HG03159 (cell line): Measurements from ENCODE around the gene PVR.
"Not testable (repeated sequence)": the region's sequence is repeated elsewhere in the genome, so short reads cannot be mapped to it uniquely, and the experiment has no call there.

ENCODE experiments used
- ATAC-seq: cut with Tn5 transposase; IDR thresholded peaks from one replicate; pipeline ENCODE4 v1.9.1; 2021; ENCODE audit warnings: mild to moderate bottlenecking, moderate library complexity; ENCODE audit not compliant: unreplicated experiment

The PVR gene

GRCh38 chr19:44645407-44646048, 1.8 kb downstream of the PVR start:
- ATAC-seq, result no peak

DNA sequence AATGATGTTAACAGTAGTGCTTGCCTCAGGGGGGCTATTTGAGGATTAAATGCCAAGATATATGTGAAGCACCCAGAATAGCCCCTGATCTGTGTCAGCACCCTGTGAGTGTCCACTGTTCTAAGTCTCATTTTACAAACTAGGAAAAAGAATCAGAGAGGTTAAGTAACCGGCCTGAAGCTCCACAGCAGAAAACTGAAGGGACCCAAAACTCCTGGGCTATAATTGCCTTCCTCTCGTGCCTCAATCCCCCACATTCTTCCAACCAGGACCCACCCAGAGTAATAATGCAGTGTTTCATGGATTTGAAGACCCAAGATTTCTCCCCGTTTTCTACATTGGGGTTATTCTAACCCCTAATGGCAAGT, 2.3 kb downstream of the PVR start:
- no peak for ATAC-seq

DNA sequence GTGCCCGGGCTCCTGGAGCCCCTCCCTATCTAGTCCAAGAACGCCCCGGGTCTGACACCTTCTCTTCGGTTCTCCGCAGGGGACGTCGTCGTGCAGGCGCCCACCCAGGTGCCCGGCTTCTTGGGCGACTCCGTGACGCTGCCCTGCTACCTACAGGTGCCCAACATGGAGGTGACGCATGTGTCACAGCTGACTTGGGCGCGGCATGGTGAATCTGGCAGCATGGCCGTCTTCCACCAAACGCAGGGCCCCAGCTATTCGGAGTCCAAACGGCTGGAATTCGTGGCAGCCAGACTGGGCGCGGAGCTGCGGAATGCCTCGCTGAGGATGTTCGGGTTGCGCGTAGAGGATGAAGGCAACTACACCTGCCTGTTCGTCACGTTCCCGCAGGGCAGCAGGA, 3.4 kb downstream of the PVR start:
- ATAC-seq, result no peak

DNA sequence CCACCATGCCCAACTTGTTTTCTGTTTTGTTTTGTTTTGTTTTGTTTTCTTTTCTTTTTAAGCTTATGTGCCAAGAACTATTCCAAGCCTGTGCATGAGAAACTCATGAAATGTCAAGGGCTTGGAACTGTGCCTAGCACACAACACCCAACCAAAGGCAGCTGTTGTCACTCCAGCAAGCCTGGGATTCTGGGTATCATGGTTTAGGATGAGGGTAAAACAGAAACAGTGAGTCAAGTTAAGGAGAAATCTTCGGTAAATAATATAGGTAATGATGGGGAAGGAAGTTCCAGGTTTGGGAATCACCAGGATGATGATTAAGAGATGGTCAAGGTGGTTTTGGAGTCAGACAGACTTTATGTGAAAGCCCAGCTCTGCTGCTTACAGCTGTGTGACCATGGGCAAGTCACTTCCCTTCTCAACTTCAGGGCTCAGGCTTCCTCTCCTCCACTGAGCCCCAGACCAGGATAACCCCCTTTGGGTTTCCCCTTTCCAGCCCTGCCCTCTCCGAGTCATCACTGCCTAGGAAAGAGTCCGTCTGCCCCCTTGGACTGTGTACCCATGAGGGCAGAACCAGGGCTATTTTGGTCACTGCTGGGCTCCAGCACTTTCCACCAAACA, 5.0 kb downstream of the PVR start:
- no peak for ATAC-seq

DNA sequence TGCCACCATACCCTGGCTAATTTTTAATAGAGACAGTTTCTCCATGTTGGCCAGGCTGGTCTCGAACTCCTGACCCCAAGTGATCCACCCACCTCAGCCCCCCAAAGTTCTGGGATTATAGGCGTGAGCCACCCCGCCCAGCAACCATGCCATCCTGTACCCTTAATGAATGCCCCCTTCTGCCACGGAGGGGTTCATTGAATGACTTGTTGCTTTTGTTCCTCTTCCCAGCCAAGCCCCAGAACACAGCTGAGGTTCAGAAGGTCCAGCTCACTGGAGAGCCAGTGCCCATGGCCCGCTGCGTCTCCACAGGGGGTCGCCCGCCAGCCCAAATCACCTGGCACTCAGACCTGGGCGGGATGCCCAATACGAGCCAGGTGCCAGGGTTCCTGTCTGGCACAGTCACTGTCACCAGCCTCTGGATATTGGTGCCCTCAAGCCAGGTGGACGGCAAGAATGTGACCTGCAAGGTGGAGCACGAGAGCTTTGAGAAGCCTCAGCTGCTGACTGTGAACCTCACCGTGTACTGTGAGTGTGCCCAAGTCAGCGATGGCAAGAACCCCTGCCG, 6.0 kb downstream of the PVR start:
- no peak for ATAC-seq

- no peak for ATAC-seq
These were observed 9.6 kb downstream of the PVR start for GRCh38 chr19:44653343-44653742.

GRCh38 chr19:44653977-44654774, 10.5 kb downstream of the PVR start:
- peak; percentile 82 for ATAC-seq

DNA sequence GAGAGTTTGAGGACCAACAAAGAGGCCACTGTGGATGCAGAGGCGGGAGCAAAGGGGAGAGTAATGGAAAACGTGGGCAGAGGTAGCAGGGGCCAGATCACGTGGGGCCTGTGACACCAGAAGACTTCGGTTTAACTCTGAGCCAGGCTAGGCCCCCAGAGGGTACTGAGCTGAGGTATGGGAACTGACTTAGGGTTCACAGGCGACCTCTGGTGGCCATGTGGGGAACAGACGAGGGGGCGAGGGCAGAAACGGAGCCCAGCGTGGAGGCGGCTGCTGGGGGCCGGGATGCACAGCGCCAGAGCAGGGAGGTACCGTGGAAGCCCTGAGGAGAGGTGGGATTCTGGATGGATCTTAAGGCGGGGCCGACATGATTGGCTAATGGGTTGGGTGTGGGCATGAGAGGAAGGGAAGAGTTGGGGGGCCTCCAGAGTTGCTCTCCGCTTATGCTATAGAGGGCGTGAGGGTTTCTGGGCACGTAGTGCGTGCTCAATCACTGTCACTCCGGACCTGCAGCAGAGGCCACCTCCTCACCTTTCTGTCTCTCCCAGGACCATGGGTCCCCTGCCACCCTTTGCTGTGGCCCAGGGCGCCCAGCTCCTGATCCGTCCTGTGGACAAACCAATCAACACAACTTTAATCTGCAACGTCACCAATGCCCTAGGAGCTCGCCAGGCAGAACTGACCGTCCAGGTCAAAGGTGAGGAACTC, 13.7 kb downstream of the PVR start:
- no peak for ATAC-seq

DNA sequence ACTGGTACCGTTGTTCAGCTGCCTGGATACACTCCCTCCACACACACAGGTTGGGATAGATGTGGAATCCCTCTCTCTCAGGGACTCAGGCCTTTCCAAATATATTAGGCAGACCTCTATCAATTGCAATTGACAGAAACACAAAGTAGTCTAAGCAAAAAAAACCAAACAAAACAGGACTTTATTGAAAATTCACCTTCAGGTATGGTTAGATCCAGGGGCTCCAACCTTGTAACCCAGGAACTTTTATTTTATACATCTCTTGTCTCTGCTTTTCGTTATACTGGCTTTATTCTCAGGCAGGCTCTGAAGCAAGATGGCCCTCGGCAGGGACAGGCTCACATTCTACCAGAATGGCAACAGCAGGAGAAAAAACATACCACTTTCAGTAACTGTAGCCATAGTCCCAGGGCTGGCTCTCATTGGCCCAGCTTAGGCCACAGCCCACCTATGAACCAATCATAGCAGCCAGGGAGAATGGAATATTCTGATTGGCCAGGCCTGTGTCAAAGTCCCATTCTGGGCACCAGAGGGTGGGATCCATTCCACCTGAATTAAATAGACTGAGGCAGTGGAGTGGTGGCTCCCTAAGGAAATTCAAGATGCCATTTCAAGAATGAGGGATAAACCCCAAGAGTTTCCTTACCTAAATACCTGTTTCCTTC, 14.5 kb downstream of the PVR start:
- ATAC-seq, result no peak

GRCh38 chr19:44660081-44660480, 16.4 kb downstream of the PVR start:
- ATAC-seq, result no peak

GRCh38 chr19:44661205-44661604, 17.5 kb downstream of the PVR start:
- ATAC-seq, result no peak

DNA sequence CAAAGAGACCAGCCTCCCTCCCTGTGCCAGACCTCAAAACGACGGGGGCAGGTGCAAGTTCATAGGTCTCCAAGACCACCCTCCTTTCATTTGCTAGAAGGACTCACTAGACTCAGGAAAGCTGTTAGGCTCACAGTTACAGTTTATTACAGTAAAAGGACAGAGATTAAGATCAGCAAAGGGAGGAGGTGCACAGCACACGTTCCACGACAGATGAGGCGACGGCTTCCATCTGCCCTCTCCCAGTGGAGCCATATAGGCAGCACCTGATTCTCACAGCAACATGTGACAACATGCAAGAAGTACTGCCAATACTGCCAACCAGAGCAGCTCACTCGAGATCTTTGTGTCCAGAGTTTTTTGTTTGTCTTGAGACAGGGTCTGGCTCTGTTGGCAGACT, 18.2 kb downstream of the PVR start:
- ATAC-seq, result no peak

GRCh38 chr19:44662691-44663385, 19.1 kb downstream of the PVR start:
- ATAC-seq, result no peak

GRCh38 chr19:44663996-44664395, 20.3 kb downstream of the PVR start:
- ATAC-seq, result no peak

GRCh38 chr19:44664976-44665375, 21.3 kb downstream of the PVR start:
- no peak for ATAC-seq

GRCh38 chr19:44666852-44667556, 23.3 kb downstream of the PVR start:
- ATAC-seq, result no peak

- no peak for ATAC-seq
These were observed 25.5 kb downstream of the PVR start for GRCh38 chr19:44668985-44669764.

- ATAC-seq, result not testable (repeated sequence)
These were observed 26.3 kb downstream of the PVR start for GRCh38 chr19:44670027-44670426.

DNA sequence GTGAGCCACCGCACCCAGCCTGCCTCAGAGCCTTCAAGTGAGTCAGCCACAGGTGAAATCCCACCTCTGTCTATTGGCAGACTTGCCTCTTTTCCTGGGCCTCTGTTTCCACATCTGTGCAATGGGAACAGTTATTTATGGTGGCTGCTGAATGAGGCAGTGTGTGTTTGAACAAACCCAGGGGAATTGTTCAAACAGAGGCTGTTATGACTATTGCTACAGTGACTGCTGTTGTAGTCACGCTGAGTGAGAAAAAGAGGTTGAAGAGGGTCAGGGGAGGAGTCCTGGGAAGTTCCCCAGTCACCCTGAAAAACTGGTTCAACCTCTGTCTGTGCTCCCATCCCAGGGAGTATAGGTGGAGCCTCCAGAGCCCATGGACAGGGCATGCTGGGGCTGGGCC, 27.7 kb downstream of the PVR start, which contains the start of gene CEACAM19:
CEACAM19 (plus strand) TSS at position 83 of the 400 bp plus-strand sequence. CDS start 450 bp downstream, outside the sequence.
- no peak for ATAC-seq
